GM21526 (cell line): ENCODE measurements around the gene LIMS1.
A peak's percentile ranks its signal among the peaks of the same experiment; 100 is the strongest.
"Not testable (repeated sequence)": the region's sequence is repeated elsewhere in the genome, so short reads cannot be mapped to it uniquely, and the experiment has no call there.

Experiments
- ATAC-seq: cut with Tn5 transposase; IDR thresholded peaks from one replicate; pipeline ENCODE4 v1.9.1; 2021; ENCODE audit warnings: moderate library complexity; ENCODE audit not compliant: unreplicated experiment, low FRiP score

LIMS1 gene

GRCh38 chr2:108583903-108584520 is 49.7 kb downstream of the LIMS1 start:
- no peak for ATAC-seq

- ATAC-seq = no peak
Observed at GRCh38 chr2:108585436-108585835, 51.2 kb downstream of the LIMS1 start.

- ATAC-seq = no peak
Observed at GRCh38 chr2:108586116-108586515, 51.8 kb downstream of the LIMS1 start.

- ATAC-seq = no peak
Observed at GRCh38 chr2:108586631-108587030, 52.4 kb downstream of the LIMS1 start.

GRCh38 chr2:108587621-108588020 is 53.4 kb downstream of the LIMS1 start:
- no peak for ATAC-seq

GRCh38 chr2:108588070-108588668 is 53.9 kb downstream of the LIMS1 start:
- ATAC-seq = no peak

- no peak for ATAC-seq
Observed at GRCh38 chr2:108589372-108589771, 55.1 kb downstream of the LIMS1 start.

GRCh38 chr2:108589781-108590180 is 55.5 kb downstream of the LIMS1 start:
- ATAC-seq = no peak

- ATAC-seq = no peak
Observed at GRCh38 chr2:108591163-108591562, 56.9 kb downstream of the LIMS1 start.

GRCh38 chr2:108593547-108594098 is 59.4 kb downstream of the LIMS1 start:
- peak; percentile 5 for ATAC-seq

GRCh38 chr2:108594132-108594981 is 60.1 kb downstream of the LIMS1 start:
- ATAC-seq = peak; percentile 96

GRCh38 chr2:108594982-108595464 is 60.8 kb downstream of the LIMS1 start:
- ATAC-seq = no peak

- ATAC-seq = not testable (repeated sequence)
Observed at GRCh38 chr2:108595771-108596170, 61.5 kb downstream of the LIMS1 start.

GRCh38 chr2:108597105-108597744 is 63.0 kb downstream of the LIMS1 start:
- ATAC-seq = not testable (repeated sequence)

GRCh38 chr2:108601199-108601598 is 66.9 kb downstream of the LIMS1 start:
- not testable (repeated sequence) for ATAC-seq

- no peak for ATAC-seq
Observed at GRCh38 chr2:108602422-108602821, 68.2 kb downstream of the LIMS1 start.

GRCh38 chr2:108604196-108604595 is 69.9 kb downstream of the LIMS1 start:
- no peak for ATAC-seq

- peak; percentile 50 for ATAC-seq
Observed at GRCh38 chr2:108605947-108606346, 71.7 kb downstream of the LIMS1 start.

- ATAC-seq = no peak
Observed at GRCh38 chr2:108607706-108608301, 73.5 kb downstream of the LIMS1 start.

- ATAC-seq = no peak
Observed at GRCh38 chr2:108611021-108611420, 76.8 kb downstream of the LIMS1 start.
